ENCODE measurements around the gene ST6GAL1.

ST6GAL1 gene

DNA sequence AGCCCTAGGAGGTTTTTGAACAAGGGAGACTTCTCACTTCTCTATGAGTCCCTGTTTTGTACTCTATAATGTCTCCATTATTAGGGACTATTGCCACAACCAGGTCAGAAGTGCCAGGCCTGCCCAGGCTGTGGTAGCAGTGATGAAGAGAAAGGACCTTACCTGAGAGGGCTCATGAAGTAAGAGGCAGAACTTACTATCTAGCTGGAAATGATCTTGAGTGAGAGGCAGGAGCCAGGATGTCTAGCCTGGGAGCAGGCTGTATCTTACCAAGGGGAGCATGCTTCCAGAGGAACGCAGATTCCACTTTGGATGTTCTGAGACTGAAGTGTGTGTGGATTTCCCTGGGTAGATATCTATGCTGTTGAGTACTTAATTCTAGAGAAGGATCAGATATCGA lies 115.7 kb downstream of the ST6GAL1 start:
- Histone ChIP-seq H2AK5ac (ENCODE audit: low read length, severe bottlenecking) (no peak overlapping the region), H4K8ac (ENCODE audit: low read length) (no peak overlapping the region), H3K4me3 (ENCODE audit: insufficient read depth in 1 of 2, low read depth in 1 of 2, low read length in 2 of 2) (no peak overlapping the region), H3K4me2 (ENCODE audit: low read length, poor library complexity, severe bottlenecking) (no peak overlapping the region), H3K27ac (ENCODE audit: low read length, poor library complexity, severe bottlenecking) (no peak overlapping the region), H3K4ac (ENCODE audit: low read depth in 1 of 2, low read length in 2 of 2) (no peak overlapping the region), H3K14ac (ENCODE audit: low read length in 2 of 2) (no peak overlapping the region), H2BK5ac (ENCODE audit: low read depth, low read length, poor library complexity, severe bottlenecking) (no peak overlapping the region), H3K18ac (ENCODE audit: low read depth in 1 of 2, low read length in 2 of 2) (no peak overlapping the region), H2AFZ (ENCODE audit: low read depth, low read length) (no peak overlapping the region), H3K23ac (ENCODE audit: low read length in 2 of 2) (no peak overlapping the region), H3K9me3 (ENCODE audit: control insufficient read depth, low read length) (no peaks in the 10 kb centered on the region), H3K9ac (ENCODE audit: low read length) (no peak overlapping the region), H3K36me3 (ENCODE audit: control insufficient read depth in 1 of 2, insufficient read depth in 2 of 2, low read depth in 1 of 2, low read length in 2 of 2) (peaks cover 0 to 13% of the 10 kb centered on the region in 2 experiments), H3K79me1 (replicated peaks; ENCODE audit: low read length, poor library complexity, severe bottlenecking) (peaks cover 22% of the 10 kb centered on the region), H3K4me1 (ENCODE audit: control insufficient read depth, insufficient read depth, low read depth, low read length) (peaks cover 2% of the 10 kb centered on the region), H4K91ac (ENCODE audit: low read length) (no peak overlapping the region), H2BK120ac (ENCODE audit: low read depth, low read length) (no peak overlapping the region), H2BK12ac (ENCODE audit: low read length in 2 of 2) (no peak overlapping the region), H2BK15ac (ENCODE audit: low read depth, poor library complexity, severe bottlenecking) (no peak overlapping the region), H3K27me3 (ENCODE audit: control insufficient read depth in 1 of 2, insufficient read depth in 1 of 2, low read length in 2 of 2) (no peaks in the 10 kb centered on the region)
- DNase-seq = no peak
- 99% methylated on average over 2 of the region's 2 CpGs for WGBS

DNA sequence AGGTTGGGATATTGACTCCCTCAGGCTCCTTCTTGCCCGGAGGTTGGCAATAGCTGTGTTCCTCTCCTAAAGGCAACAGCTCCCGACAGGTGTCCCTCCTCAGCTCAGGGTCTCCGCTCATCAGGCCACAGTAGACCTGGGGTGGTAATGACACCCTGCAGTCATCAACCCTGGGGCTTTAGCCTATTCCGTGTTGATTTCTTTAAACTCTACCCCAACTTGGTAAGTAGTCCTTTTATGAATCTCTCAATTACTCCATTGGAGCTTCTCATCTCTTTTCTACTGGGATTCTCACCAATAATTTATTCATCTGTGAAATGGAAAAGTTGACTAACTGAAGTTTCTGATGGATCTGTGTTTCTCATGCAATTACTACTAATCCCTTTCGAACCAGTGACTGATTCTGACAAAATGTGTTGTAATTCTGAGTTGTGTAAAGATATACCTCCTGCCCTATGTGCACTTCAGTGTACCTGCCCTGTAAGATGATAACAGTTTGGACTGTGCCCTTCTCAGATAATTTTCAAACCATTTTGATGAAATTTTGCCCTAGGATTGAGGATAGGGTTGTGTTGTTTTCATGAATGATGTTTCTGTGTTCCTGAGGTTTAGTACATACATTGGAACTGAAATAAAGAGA lies 119.3 kb downstream of the ST6GAL1 start:
- no peak for DNase-seq
- H3K4ac ChIP-seq (ENCODE audit: low read depth in 1 of 2, low read length in 2 of 2) = no peak overlapping the region
- no peak overlapping the region for H3K27ac ChIP-seq (ENCODE audit: low read length, poor library complexity, severe bottlenecking)
- H3K27me3 ChIP-seq (ENCODE audit: control insufficient read depth in 1 of 2, insufficient read depth in 1 of 2, low read length in 2 of 2) = no peaks in the 10 kb centered on the region
- H3K18ac ChIP-seq (ENCODE audit: low read depth in 1 of 2, low read length in 2 of 2) = no peak overlapping the region
- WGBS = 78% methylated on average over 5 of the region's 5 CpGs
- peaks cover 0 to 7% of the 10 kb centered on the region in 2 experiments for H3K36me3 ChIP-seq (ENCODE audit: control insufficient read depth in 1 of 2, insufficient read depth in 2 of 2, low read depth in 1 of 2, low read length in 2 of 2)
- no peak overlapping the region for H3K14ac ChIP-seq (ENCODE audit: low read length in 2 of 2)
- no peak overlapping the region for H4K8ac ChIP-seq (ENCODE audit: low read length)
- no peak overlapping the region for H3K4me3 ChIP-seq (ENCODE audit: insufficient read depth in 1 of 2, low read depth in 1 of 2, low read length in 2 of 2)
- no peak overlapping the region for H2BK12ac ChIP-seq (ENCODE audit: low read length in 2 of 2)
- H3K4me2 ChIP-seq (ENCODE audit: low read length, poor library complexity, severe bottlenecking) = no peak overlapping the region
- H3K4me1 ChIP-seq (ENCODE audit: control insufficient read depth, insufficient read depth, low read depth, low read length) = no peaks in the 10 kb centered on the region
- H2BK5ac ChIP-seq (ENCODE audit: low read depth, low read length, poor library complexity, severe bottlenecking) = no peak overlapping the region
- no peak overlapping the region for H3K23ac ChIP-seq (ENCODE audit: low read length in 2 of 2)
- no peak overlapping the region for H2BK120ac ChIP-seq (ENCODE audit: low read depth, low read length)
- no peak overlapping the region for H4K91ac ChIP-seq (ENCODE audit: low read length)
- H2AK5ac ChIP-seq (ENCODE audit: low read length, severe bottlenecking) = no peak overlapping the region
- H3K9ac ChIP-seq (ENCODE audit: low read length) = no peak overlapping the region
- H3K79me1 ChIP-seq (replicated peaks; ENCODE audit: low read length, poor library complexity, severe bottlenecking) = peaks cover 14% of the 10 kb centered on the region
- H3K9me3 ChIP-seq (ENCODE audit: control insufficient read depth, low read length) = no peaks in the 10 kb centered on the region
- no peak overlapping the region for H2AFZ ChIP-seq (ENCODE audit: low read depth, low read length)
- H2BK15ac ChIP-seq (ENCODE audit: low read depth, poor library complexity, severe bottlenecking) = no peak overlapping the region

DNA sequence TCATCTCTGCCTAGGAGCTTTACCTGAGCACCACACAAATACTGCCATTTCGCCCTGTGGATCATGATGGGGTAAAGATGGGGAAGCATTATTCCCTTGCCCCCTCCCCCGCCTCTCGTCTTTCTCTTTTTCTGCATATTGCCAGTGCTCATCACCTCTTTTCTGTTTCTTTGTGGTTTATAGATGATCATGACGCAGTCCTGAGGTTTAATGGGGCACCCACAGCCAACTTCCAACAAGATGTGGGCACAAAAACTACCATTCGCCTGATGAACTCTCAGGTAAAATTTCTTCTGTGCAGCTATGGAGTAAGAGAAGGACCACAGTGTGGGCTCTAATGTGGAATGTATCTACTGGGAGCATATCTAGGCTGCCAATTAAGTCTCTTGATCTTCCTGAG lies 120.7 kb downstream of the ST6GAL1 start:
- H3K9ac ChIP-seq (ENCODE audit: low read length) = no peak overlapping the region
- H2BK120ac ChIP-seq (ENCODE audit: low read depth, low read length) = no peak overlapping the region
- H3K4ac ChIP-seq (ENCODE audit: low read depth in 1 of 2, low read length in 2 of 2) = no peak overlapping the region
- H3K27ac ChIP-seq (ENCODE audit: low read length, poor library complexity, severe bottlenecking) = no peak overlapping the region
- H3K4me1 ChIP-seq (ENCODE audit: control insufficient read depth, insufficient read depth, low read depth, low read length) = no peaks in the 10 kb centered on the region
- DNase-seq = no peak
- H4K8ac ChIP-seq (ENCODE audit: low read length) = no peak overlapping the region
- H3K4me2 ChIP-seq (ENCODE audit: low read length, poor library complexity, severe bottlenecking) = no peak overlapping the region
- no peak overlapping the region for H4K91ac ChIP-seq (ENCODE audit: low read length)
- H3K18ac ChIP-seq (ENCODE audit: low read depth in 1 of 2, low read length in 2 of 2) = no peak overlapping the region
- peaks cover 0 to 7% of the 10 kb centered on the region in 2 experiments for H3K36me3 ChIP-seq (ENCODE audit: control insufficient read depth in 1 of 2, insufficient read depth in 2 of 2, low read depth in 1 of 2, low read length in 2 of 2)
- 88% methylated on average over 5 of the region's 5 CpGs for WGBS
- no peak overlapping the region for H2AFZ ChIP-seq (ENCODE audit: low read depth, low read length)
- no peak overlapping the region for H2BK12ac ChIP-seq (ENCODE audit: low read length in 2 of 2)
- peaks cover 12% of the 10 kb centered on the region for H3K79me1 ChIP-seq (replicated peaks; ENCODE audit: low read length, poor library complexity, severe bottlenecking)
- no peak overlapping the region for H2BK5ac ChIP-seq (ENCODE audit: low read depth, low read length, poor library complexity, severe bottlenecking)
- no peak overlapping the region for H3K4me3 ChIP-seq (ENCODE audit: insufficient read depth in 1 of 2, low read depth in 1 of 2, low read length in 2 of 2)
- no peak overlapping the region for H2AK5ac ChIP-seq (ENCODE audit: low read length, severe bottlenecking)
- no peak overlapping the region for H3K14ac ChIP-seq (ENCODE audit: low read length in 2 of 2)
- no peak overlapping the region for H3K23ac ChIP-seq (ENCODE audit: low read length in 2 of 2)
- no peaks in the 10 kb centered on the region for H3K9me3 ChIP-seq (ENCODE audit: control insufficient read depth, low read length)
- H3K27me3 ChIP-seq (ENCODE audit: control insufficient read depth in 1 of 2, insufficient read depth in 1 of 2, low read length in 2 of 2) = no peaks in the 10 kb centered on the region
- no peak overlapping the region for H2BK15ac ChIP-seq (ENCODE audit: low read depth, poor library complexity, severe bottlenecking)

DNA sequence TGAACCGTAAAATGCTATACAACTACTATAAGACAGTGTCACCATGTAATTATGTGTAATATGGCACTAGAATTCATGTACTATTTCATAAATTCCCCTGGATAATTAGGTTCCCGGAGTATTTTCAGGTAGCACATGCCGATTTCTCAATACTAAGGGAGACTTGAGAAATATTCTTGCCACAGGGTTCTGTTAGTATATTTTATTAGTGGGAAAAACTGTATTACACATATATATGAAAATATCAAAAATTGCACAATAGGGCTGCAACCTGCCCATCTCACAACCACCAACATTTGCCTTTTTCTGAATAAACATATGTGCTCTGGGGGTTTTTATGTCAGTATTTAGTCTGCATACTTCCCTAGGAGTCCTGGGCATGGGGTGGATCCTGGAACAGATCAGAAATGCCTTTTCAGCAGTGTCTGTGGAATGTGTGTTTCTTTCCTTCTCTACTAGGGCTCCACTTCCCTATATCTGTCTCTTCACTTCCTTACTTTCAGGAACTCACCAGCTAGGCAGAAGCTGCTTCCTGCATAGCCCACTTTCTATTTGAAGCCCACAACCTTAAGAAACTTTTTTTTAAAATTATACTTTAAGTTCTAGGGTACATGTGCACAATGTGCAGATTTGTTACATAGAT lies 121.5 kb downstream of the ST6GAL1 start:
- Histone ChIP-seq H3K23ac (ENCODE audit: low read length in 2 of 2) (no peak overlapping the region), H3K79me1 (replicated peaks; ENCODE audit: low read length, poor library complexity, severe bottlenecking) (peaks cover 8% of the 10 kb centered on the region), H4K8ac (ENCODE audit: low read length) (no peak overlapping the region), H3K27ac (ENCODE audit: low read length, poor library complexity, severe bottlenecking) (no peak overlapping the region), H2BK5ac (ENCODE audit: low read depth, low read length, poor library complexity, severe bottlenecking) (no peak overlapping the region), H2BK12ac (ENCODE audit: low read length in 2 of 2) (no peak overlapping the region), H4K91ac (ENCODE audit: low read length) (no peak overlapping the region), H3K27me3 (ENCODE audit: control insufficient read depth in 1 of 2, insufficient read depth in 1 of 2, low read length in 2 of 2) (no peaks in the 10 kb centered on the region), H2AFZ (ENCODE audit: low read depth, low read length) (no peak overlapping the region), H3K9me3 (ENCODE audit: control insufficient read depth, low read length) (no peaks in the 10 kb centered on the region), H2BK15ac (ENCODE audit: low read depth, poor library complexity, severe bottlenecking) (no peak overlapping the region), H3K4me1 (ENCODE audit: control insufficient read depth, insufficient read depth, low read depth, low read length) (no peaks in the 10 kb centered on the region), H3K4me2 (ENCODE audit: low read length, poor library complexity, severe bottlenecking) (no peak overlapping the region), H3K4ac (ENCODE audit: low read depth in 1 of 2, low read length in 2 of 2) (no peak overlapping the region), H2BK120ac (ENCODE audit: low read depth, low read length) (no peak overlapping the region), H3K4me3 (ENCODE audit: insufficient read depth in 1 of 2, low read depth in 1 of 2, low read length in 2 of 2) (no peak overlapping the region), H3K14ac (ENCODE audit: low read length in 2 of 2) (no peak overlapping the region), H3K18ac (ENCODE audit: low read depth in 1 of 2, low read length in 2 of 2) (no peak overlapping the region), H3K9ac (ENCODE audit: low read length) (no peak overlapping the region), H3K36me3 (ENCODE audit: control insufficient read depth in 1 of 2, insufficient read depth in 2 of 2, low read depth in 1 of 2, low read length in 2 of 2) (peaks cover 0 to 7% of the 10 kb centered on the region in 2 experiments), H2AK5ac (ENCODE audit: low read length, severe bottlenecking) (no peak overlapping the region)
- no peak for DNase-seq
- WGBS = no CpG with 5 or more reads among the region's 3 CpGs
